ENCODE measurements around the gene MTHFD2.

DNA sequence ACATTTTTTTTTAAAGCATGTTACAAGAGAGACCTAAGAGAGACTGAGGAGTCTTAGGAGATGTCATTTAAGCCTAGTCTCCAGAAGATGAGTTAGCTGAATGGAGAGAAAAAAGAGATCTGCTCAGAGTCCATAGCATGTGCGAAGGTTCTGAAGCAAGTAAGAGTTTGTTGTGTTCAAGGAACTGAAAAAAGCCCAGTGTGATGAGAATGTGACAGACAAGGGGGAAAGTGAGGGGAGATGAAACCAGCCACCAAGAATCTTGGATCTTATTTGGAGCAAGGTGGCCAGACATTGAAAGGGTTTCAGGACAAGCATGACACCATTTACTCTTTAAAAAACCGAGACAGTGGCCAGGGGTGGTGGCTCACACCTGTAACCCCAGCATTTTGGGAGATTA is 14.5 kb upstream of the MTHFD2 start:
- TF ChIP-seq, protein P1, sequence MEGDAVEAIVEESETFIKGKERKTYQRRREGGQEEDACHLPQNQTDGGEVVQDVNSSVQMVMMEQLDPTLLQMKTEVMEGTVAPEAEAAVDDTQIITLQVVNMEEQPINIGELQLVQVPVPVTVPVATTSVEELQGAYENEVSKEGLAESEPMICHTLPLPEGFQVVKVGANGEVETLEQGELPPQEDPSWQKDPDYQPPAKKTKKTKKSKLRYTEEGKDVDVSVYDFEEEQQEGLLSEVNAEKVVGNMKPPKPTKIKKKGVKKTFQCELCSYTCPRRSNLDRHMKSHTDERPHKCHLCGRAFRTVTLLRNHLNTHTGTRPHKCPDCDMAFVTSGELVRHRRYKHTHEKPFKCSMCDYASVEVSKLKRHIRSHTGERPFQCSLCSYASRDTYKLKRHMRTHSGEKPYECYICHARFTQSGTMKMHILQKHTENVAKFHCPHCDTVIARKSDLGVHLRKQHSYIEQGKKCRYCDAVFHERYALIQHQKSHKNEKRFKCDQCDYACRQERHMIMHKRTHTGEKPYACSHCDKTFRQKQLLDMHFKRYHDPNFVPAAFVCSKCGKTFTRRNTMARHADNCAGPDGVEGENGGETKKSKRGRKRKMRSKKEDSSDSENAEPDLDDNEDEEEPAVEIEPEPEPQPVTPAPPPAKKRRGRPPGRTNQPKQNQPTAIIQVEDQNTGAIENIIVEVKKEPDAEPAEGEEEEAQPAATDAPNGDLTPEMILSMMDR (IDR thresholded peaks at IDR 0.05) = no peak
- TF ChIP-seq POLR2A (IDR thresholded peaks at IDR 0.05) = no peak

Data from testis (tissue), 2 donors.